Thyroid gland (tissue), 4 donors: Measurements from ENCODE around the gene C1orf35. TPM values are rescaled to one million over a fixed set of nuclear protein-coding genes. Genes with fewer than 3 reads are reported as not detected.
A peak's percentile ranks its signal among the peaks of the same experiment; 100 is the strongest.

ENCODE experiments used
- DNase-seq, 2 donors: peaks; one replicate each; pipeline ENCODE4 v3.0.0-alpha.2; 2019
- H3K27ac ChIP-seq, 3 donors: fragments of 200-600 bp; sonication (generic); 1 replicate in 2 of 3; 2 replicates in 1 of 3; pipeline ENCODE4 v1.5.1; 2016 to 2019; ENCODE audit warnings: mild to moderate bottlenecking in 1 of 3, moderate library complexity in 1 of 3
- H3K27me3 ChIP-seq: fragments of 200-600 bp; sonication (generic); one replicate; pipeline ENCODE4 v1.5.1; 2019
- H3K36me3 ChIP-seq, 2 donors: fragments of 200-600 bp; sonication (generic); one replicate each; pipeline ENCODE4 v1.5.1; 2016 to 2019
- H3K4me1 ChIP-seq, 2 donors: fragments of 200-600 bp; sonication (generic); one replicate each; pipeline ENCODE4 v1.5.1; 2017 to 2019
- H3K4me3 ChIP-seq, 3 donors: fragments of 200-600 bp; sonication (generic); replicated peaks in 1 of 3; 1 replicate in 2 of 3; 2 replicates in 1 of 3; pipeline ENCODE4 v1.5.1; 2016; ENCODE audit warnings: mild to moderate bottlenecking in 1 of 3
- H3K9me3 ChIP-seq: fragments of 200-600 bp; sonication (generic); one replicate; pipeline ENCODE4 v1.5.1; 2017
- POLR2A ChIP-seq, 2 donors: fragments of 450-650 bp; IDR thresholded peaks; one replicate each; pipeline ENCODE4 v1.6.1; 2017; ENCODE audit warnings: antibody characterized with exemption in 2 of 2, mild to moderate bottlenecking in 2 of 2, moderate library complexity in 1 of 2
- whole genome bisulfite sequencing, 2 donors: methylation state at CpG; one replicate each; pipeline ENCODE4 v1.1.5; 2017; 5-methylcytosine and 5-hydroxymethylcytosine counted together
- intact Hi-C: fragments of 100-400 bp; cut with DNase I; formaldehyde crosslinking; loops from one replicate; pipeline ENCODE4 v1.15.1; 2023
- total RNA-seq, 4 donors: library from RNA; depleted of rRNA; stranded (reverse); fragments of >200 nt; gene quantifications; one replicate each; pipeline ENCODE4 v1.2.3, GENCODE V29; 2016
- TF ChIP-seq, protein P1 (sequence below), 6 experiments: fragments of 200-600 bp in 3 of 6; fragments of 450-650 bp in 3 of 6; sonication (generic) in 3 of 6; IDR thresholded peaks; one replicate each; pipeline ENCODE4 v1.5.1; 2016 to 2019; ENCODE audit warnings: antibody characterized with exemption in 6 of 6, mild to moderate bottlenecking in 2 of 6, inconsistent platforms in 1 of 6, moderate library complexity in 1 of 6

Gene C1orf35
- total RNA-seq, 4 donors from 2014 or later: 8.3 to 26.5 (median 13.6) TPM

DNA sequence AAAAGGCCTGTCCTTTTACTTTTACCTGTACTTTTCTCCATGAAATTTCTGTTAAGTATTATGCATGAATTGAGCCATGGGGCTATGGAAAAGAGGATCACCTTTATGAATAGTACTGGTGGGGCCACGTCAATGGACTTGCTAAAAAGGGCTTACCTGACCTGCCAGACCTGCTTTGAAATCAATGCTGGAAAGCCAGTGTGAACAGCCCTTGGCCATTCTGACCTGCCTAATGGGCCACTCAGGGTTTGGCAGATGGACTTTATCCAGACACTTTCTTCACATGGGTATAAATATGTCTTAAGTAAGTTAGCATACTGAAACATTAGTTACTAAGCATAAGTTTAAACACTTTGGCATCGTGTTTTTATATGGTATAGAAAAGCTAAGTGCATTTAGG lies 28.6 kb upstream of the C1orf35 start:
- intact Hi-C loops: loop anchor here (10.0 kb wide), 1 partner anchor 83 kb away; no protein-coding TSS in a partner anchor
- DNase-seq: no peak
- 95 to 97% methylated on average over 2 of the region's 2 CpGs for WGBS, 2 donors

GRCh38 chr1:228125185-228125584 lies 22.1 kb upstream of the C1orf35 start:
- 68 to 69% methylated on average over 5 of the region's 5 CpGs for WGBS, 2 donors
- no peak overlapping the region for H3K27ac ChIP-seq
- intact Hi-C loops: no loop called here
- H3K36me3 ChIP-seq: no peaks in the 10 kb centered on the region
- no peaks in the 10 kb centered on the region for H3K4me1 ChIP-seq
- H3K27me3 ChIP-seq: no peaks in the 10 kb centered on the region
- no peaks in the 10 kb centered on the region for H3K9me3 ChIP-seq
- TF ChIP-seq POLR2A (IDR thresholded peaks at IDR 0.05): no peak
- TF ChIP-seq, protein P1, sequence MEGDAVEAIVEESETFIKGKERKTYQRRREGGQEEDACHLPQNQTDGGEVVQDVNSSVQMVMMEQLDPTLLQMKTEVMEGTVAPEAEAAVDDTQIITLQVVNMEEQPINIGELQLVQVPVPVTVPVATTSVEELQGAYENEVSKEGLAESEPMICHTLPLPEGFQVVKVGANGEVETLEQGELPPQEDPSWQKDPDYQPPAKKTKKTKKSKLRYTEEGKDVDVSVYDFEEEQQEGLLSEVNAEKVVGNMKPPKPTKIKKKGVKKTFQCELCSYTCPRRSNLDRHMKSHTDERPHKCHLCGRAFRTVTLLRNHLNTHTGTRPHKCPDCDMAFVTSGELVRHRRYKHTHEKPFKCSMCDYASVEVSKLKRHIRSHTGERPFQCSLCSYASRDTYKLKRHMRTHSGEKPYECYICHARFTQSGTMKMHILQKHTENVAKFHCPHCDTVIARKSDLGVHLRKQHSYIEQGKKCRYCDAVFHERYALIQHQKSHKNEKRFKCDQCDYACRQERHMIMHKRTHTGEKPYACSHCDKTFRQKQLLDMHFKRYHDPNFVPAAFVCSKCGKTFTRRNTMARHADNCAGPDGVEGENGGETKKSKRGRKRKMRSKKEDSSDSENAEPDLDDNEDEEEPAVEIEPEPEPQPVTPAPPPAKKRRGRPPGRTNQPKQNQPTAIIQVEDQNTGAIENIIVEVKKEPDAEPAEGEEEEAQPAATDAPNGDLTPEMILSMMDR (IDR thresholded peaks at IDR 0.05): no peak
- no peak for DNase-seq
- H3K4me3 ChIP-seq: no peak overlapping the region

More for the DNA sequence above, 28.6 kb upstream of the C1orf35 start:
- Histone ChIP-seq H3K36me3 (no peaks in the 10 kb centered on the region), H3K27ac (peak overlapping the region in 1 of 3 donors; percentile 7), H3K9me3 (no peaks in the 10 kb centered on the region), H3K4me3 (no peak overlapping the region), H3K27me3 (no peaks in the 10 kb centered on the region), H3K4me1 (no peaks in the 10 kb centered on the region)
- TF ChIP-seq, protein P1 (IDR thresholded peaks at IDR 0.05): no peak
- no peak for TF ChIP-seq POLR2A (IDR thresholded peaks at IDR 0.05)

DNA sequence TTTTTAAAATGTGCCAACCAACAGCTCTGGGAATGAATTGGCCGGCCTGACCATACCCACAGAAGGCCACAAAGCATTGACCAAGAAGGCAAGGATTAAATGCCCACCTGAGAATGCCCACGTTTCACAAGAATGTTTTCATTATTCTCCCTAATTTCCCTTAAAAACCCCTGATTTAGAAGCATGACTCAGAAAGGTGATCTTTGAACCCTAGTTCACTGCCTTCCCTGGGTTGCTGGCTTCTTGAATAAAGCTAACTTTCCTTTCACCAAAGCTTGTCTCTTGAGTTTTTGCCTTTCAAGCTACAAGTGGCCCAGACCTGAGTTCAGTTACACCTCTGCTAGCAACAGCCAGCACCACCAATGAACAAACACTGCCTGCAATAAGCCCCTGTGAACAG lies 20.4 kb upstream of the C1orf35 start:
- Histone ChIP-seq H3K27me3 (no peaks in the 10 kb centered on the region), H3K4me1 (no peaks in the 10 kb centered on the region), H3K4me3 (no peak overlapping the region), H3K9me3 (no peaks in the 10 kb centered on the region), H3K27ac (no peak overlapping the region), H3K36me3 (no peaks in the 10 kb centered on the region)
- WGBS, 2 donors: 63 to 78% methylated on average over 2 of the region's 2 CpGs
- intact Hi-C loops: no loop called here
- no peak for DNase-seq
- TF ChIP-seq POLR2A (IDR thresholded peaks at IDR 0.05): no peak

DNA sequence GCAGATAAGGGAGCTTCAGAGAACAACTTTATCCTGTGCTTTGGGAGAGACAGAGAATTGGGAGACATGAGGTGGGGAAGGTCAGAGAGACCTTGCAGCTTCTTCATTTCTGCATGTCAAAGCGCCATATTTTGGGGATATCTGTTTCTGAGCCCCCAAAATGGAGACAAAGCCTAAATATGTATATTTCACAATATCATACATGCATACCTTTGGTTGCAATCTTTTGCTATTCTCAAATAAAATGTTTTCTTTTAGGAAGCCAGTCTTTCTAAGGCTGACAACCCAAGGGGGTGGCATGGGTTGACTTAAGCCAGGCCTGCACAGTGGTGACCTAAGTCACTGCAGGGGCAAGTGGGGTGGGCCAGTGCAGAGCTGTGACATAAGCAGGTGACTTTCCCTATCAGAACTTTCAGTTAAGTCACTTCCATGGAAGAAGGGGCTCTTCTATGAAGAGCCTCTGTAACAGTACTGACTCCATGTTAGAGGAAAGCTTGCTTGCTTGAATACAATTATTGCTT lies 19.9 kb upstream of the C1orf35 start:
- 47 to 71% methylated on average over 1 of the region's 1 CpG for WGBS, 2 donors
- Histone ChIP-seq H3K27ac (no peak overlapping the region), H3K4me1 (no peaks in the 10 kb centered on the region), H3K9me3 (no peaks in the 10 kb centered on the region), H3K36me3 (no peaks in the 10 kb centered on the region), H3K27me3 (no peaks in the 10 kb centered on the region), H3K4me3 (no peak overlapping the region)
- intact Hi-C loops: no loop called here
- DNase-seq: no peak
- TF ChIP-seq, protein P1 (IDR thresholded peaks at IDR 0.05): no peak
- no peak for TF ChIP-seq POLR2A (IDR thresholded peaks at IDR 0.05)

GRCh38 chr1:228120857-228121489 lies 17.8 kb upstream of the C1orf35 start:
- H3K4me3 ChIP-seq: no peak overlapping the region
- 71 to 79% methylated on average over 5 of the region's 5 CpGs for WGBS, 2 donors
- H3K4me1 ChIP-seq: no peaks in the 10 kb centered on the region
- H3K36me3 ChIP-seq: no peaks in the 10 kb centered on the region
- no peaks in the 10 kb centered on the region for H3K9me3 ChIP-seq
- H3K27me3 ChIP-seq: no peaks in the 10 kb centered on the region
- intact Hi-C loops: no loop called here
- H3K27ac ChIP-seq: no peak overlapping the region
- TF ChIP-seq POLR2A (IDR thresholded peaks at IDR 0.05): no peak
- TF ChIP-seq, protein P1 (IDR thresholded peaks at IDR 0.05): no peak
- no peak for DNase-seq
